B cell (primary cell): Measurements from ENCODE around the gene SEL1L.

ENCODE experiments used
- EZH2 ChIP-seq: IDR thresholded peaks from 2 replicates; pipeline ENCODE4 v1.6.1; 2012; ENCODE audit warnings: borderline replicate concordance, low read depth, mild to moderate bottlenecking, moderate library complexity, low read length; ENCODE audit not compliant: insufficient read depth, poor library complexity, severe bottlenecking
- TF ChIP-seq, protein P1 (sequence below): fragments of 200-600 bp; IDR thresholded peaks from one replicate; pipeline ENCODE4 v1.8.0; 2022; ENCODE audit warnings: antibody characterized with exemption, mild to moderate bottlenecking

DNA sequence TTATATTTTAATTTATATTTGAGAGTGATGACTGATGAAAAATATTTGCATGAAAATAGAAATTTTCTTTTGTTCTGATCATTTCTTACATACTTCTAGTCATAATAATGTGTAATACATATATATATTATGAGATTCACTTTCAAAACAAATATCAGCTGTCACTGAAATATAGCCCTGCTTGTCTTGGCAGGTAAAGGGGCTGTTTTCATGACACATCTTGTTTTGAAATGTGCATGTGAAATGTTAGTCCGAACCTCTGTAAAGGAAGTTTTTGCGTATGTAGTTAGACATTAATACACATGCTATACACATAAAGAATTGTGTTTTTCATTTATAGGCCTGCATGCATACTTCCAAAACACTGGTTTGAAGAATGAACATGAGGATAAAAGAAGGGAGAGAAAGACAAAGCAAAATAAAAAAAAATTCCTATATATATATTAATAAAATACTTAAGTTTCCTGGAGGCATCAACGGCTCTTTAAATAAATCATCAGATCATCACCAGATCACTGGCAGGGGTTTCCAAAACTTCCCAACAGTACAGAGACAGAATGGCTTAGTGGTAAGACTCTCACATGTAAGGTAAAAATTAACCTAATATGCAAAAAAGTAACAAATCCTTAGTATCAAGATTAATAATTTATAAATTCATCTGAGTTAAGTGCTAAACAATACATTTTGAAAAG, 60.1 kb downstream of the SEL1L start:
- TF ChIP-seq, protein P1, sequence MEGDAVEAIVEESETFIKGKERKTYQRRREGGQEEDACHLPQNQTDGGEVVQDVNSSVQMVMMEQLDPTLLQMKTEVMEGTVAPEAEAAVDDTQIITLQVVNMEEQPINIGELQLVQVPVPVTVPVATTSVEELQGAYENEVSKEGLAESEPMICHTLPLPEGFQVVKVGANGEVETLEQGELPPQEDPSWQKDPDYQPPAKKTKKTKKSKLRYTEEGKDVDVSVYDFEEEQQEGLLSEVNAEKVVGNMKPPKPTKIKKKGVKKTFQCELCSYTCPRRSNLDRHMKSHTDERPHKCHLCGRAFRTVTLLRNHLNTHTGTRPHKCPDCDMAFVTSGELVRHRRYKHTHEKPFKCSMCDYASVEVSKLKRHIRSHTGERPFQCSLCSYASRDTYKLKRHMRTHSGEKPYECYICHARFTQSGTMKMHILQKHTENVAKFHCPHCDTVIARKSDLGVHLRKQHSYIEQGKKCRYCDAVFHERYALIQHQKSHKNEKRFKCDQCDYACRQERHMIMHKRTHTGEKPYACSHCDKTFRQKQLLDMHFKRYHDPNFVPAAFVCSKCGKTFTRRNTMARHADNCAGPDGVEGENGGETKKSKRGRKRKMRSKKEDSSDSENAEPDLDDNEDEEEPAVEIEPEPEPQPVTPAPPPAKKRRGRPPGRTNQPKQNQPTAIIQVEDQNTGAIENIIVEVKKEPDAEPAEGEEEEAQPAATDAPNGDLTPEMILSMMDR = no peak
- TF ChIP-seq EZH2 = no peak
